Uterus (tissue), 4 donors: ENCODE data around the gene EIF4EBP2. TPM values are rescaled to one million over a fixed set of nuclear protein-coding genes. Genes with fewer than 3 reads are reported as not detected.

Experiments used
- DNase-seq, 2 donors: peaks; one replicate each; pipeline ENCODE4 v3.0.0-alpha.2; 2019 to 2020
- H3K27ac ChIP-seq, 2 donors: fragments of 200-600 bp; sonication (generic); 1 replicate in 1 of 2; 2 replicates in 1 of 2; pipeline ENCODE4 v1.5.1; 2016 to 2018
- H3K27me3 ChIP-seq, 2 donors: fragments of 200-600 bp; sonication (generic); one replicate each; pipeline ENCODE4 v1.5.1; 2018 to 2019; ENCODE audit warnings: control low read depth in 1 of 2
- H3K36me3 ChIP-seq, 2 donors: fragments of 200-600 bp; sonication (generic); one replicate each; pipeline ENCODE4 v1.5.1; 2019; ENCODE audit warnings: control low read depth in 1 of 2
- H3K4me1 ChIP-seq, 2 donors: fragments of 200-600 bp; sonication (generic); one replicate each; pipeline ENCODE4 v1.5.1; 2018 to 2019; ENCODE audit warnings: control low read depth in 1 of 2
- H3K4me3 ChIP-seq, 2 donors: fragments of 200-600 bp; sonication (generic); 1 replicate in 1 of 2; 2 replicates in 1 of 2; pipeline ENCODE4 v1.5.1; 2018 to 2019; ENCODE audit warnings: mild to moderate bottlenecking in 1 of 2
- H3K9me3 ChIP-seq, 2 donors: fragments of 200-600 bp; sonication (generic); one replicate each; pipeline ENCODE4 v1.5.1; 2019; ENCODE audit warnings: control low read depth in 1 of 2
- POLR2A ChIP-seq, 2 donors: fragments of 450-650 bp; IDR thresholded peaks; one replicate each; pipeline ENCODE4 v1.6.1; 2016; ENCODE audit warnings: antibody characterized with exemption in 2 of 2, mild to moderate bottlenecking in 1 of 2, moderate library complexity in 1 of 2
- intact Hi-C: fragments of 100-400 bp; cut with DNase I; formaldehyde crosslinking; loops from one replicate; pipeline ENCODE4 v1.15.1; 2023; ENCODE audit warnings: low total_unique reads
- total RNA-seq, 4 donors: library from RNA; depleted of rRNA in 3 of 4; stranded (reverse); fragments of >200 nt in 3 of 4; gene quantifications; one replicate each; pipeline versions ENCODE4 v1.1.0 to v1.2.4, GENCODE V29; 2014 to 2023
- TF ChIP-seq, protein P1 (sequence below), 4 experiments: fragments of 200-600 bp in 2 of 4; fragments of 450-650 bp in 2 of 4; sonication (generic) in 2 of 4; IDR thresholded peaks; one replicate each; pipeline ENCODE4 v1.5.1; 2016 to 2019; ENCODE audit warnings: antibody characterized with exemption in 4 of 4, mild to moderate bottlenecking in 2 of 4, moderate library complexity in 1 of 4
- donor health status: DM: yes; HTN: yes; CAD: no.

Gene EIF4EBP2
- total RNA-seq, 4 donors from 2014 or later: 26.9 to 70.3 (median 46.3) TPM

DNA sequence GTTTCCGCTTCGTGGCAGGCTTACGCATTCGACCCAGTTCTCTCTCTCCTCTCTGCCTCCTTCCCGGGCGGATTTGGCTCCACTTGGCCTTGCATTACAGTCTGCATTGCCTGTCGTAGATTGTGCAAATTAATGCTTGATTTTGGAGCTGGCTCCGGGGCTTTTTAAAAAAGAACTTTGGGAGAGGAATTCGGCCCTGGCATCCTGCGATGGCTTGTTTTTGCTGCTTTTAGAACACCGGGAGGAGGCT is 767 bp downstream of the EIF4EBP2 start:
- intact Hi-C loops: no loop called here
- DNase-seq: no peak
- no peak for TF ChIP-seq POLR2A (IDR thresholded peaks at IDR 0.05)
- TF ChIP-seq, protein P1, sequence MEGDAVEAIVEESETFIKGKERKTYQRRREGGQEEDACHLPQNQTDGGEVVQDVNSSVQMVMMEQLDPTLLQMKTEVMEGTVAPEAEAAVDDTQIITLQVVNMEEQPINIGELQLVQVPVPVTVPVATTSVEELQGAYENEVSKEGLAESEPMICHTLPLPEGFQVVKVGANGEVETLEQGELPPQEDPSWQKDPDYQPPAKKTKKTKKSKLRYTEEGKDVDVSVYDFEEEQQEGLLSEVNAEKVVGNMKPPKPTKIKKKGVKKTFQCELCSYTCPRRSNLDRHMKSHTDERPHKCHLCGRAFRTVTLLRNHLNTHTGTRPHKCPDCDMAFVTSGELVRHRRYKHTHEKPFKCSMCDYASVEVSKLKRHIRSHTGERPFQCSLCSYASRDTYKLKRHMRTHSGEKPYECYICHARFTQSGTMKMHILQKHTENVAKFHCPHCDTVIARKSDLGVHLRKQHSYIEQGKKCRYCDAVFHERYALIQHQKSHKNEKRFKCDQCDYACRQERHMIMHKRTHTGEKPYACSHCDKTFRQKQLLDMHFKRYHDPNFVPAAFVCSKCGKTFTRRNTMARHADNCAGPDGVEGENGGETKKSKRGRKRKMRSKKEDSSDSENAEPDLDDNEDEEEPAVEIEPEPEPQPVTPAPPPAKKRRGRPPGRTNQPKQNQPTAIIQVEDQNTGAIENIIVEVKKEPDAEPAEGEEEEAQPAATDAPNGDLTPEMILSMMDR (IDR thresholded peaks at IDR 0.05): no peak
- H3K9me3 ChIP-seq: no peaks in the 10 kb centered on the region
- H3K36me3 ChIP-seq: no peaks in the 10 kb centered on the region
- H3K4me3 ChIP-seq: peak overlapping the region; percentile 62 to 92
- peak overlapping the region; percentile 97 for H3K27ac ChIP-seq
- H3K4me1 ChIP-seq: peaks cover 0 to 8% of the 10 kb centered on the region in 2 donors
- H3K27me3 ChIP-seq: no peaks in the 10 kb centered on the region

DNA sequence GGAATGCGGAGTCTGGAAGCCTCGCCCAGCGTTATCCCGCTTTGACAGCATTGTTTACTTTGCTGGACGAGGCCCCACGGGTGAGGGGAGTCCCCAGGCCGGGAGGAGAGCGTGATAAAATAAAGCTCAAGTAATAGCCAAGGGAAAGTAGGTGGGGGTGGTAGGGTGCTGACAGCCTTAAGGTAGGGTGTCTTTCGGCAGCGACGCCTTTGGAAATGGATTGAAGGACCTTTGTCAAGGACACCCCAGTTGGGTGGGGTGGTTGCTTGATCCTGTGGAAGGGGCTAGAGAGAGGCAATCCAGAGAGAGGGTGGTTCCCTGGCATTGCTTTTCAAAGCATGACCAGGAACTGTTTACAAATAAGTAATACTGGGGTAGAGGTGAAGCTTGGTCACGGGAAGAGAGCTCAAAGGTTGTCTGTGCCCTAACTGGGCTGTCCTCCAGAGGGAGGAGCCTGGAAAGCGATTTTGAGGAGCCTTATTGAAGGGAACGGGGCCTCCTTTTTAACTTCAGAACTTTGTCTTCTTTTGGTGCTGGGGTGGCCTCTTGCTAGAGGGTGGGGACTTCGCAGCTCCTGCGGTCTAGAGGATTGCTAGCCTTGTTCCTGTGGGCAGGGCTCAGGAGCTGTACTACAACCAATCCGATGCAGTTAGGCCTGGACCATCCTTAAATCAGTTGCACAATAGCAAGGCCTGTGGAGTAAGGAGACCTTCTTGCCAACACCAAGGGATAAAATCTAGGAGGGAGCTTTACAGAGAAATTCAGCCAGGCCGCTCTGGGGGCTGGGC is 1.3 kb downstream of the EIF4EBP2 start:
- intact Hi-C loops: no loop called here
- peak; percentile 84 to 93 for DNase-seq
- Histone ChIP-seq H3K4me3 (peak overlapping the region; percentile 62 to 92), H3K36me3 (no peaks in the 10 kb centered on the region), H3K9me3 (no peaks in the 10 kb centered on the region), H3K4me1 (peaks cover 0 to 8% of the 10 kb centered on the region in 2 donors), H3K27me3 (no peaks in the 10 kb centered on the region), H3K27ac (peak overlapping the region; percentile 97)
- peak; percentile 66 to 87 for TF ChIP-seq POLR2A (IDR thresholded peaks at IDR 0.05)
- TF ChIP-seq, protein P1 (IDR thresholded peaks at IDR 0.05): no peak

GRCh38 chr10:70409772-70410171 is 5.8 kb downstream of the EIF4EBP2 start:
- Histone ChIP-seq H3K27me3 (no peaks in the 10 kb centered on the region), H3K4me1 (peaks cover 4 to 8% of the 10 kb centered on the region in 2 donors), H3K4me3 (no peak overlapping the region), H3K36me3 (no peaks in the 10 kb centered on the region), H3K27ac (no peak overlapping the region), H3K9me3 (no peaks in the 10 kb centered on the region)
- intact Hi-C loops: no loop called here
- TF ChIP-seq, protein P1 (IDR thresholded peaks at IDR 0.05): no peak
- TF ChIP-seq POLR2A (IDR thresholded peaks at IDR 0.05): no peak
- no peak for DNase-seq

DNA sequence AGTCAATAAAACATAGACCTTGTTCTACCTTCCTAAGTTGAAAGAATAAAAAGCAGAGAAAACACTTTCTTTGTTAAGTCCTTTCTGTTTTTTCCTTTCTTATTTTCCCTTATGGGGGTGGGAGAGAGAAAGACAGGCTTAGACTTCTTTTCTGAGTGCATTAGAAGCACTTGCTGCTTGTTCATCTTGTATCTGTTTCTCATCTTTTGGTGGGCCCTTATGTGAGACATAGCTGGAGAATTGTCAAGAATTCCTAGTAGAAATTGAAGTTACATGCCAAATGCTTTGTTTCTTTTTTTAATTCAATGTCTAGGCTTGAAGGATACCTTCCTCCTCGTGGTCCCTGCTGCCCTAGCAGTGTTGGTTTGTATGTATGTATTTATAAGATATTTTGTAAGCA is 6.7 kb downstream of the EIF4EBP2 start:
- Histone ChIP-seq H3K4me3 (no peak overlapping the region), H3K36me3 (no peaks in the 10 kb centered on the region), H3K4me1 (peaks cover 4 to 8% of the 10 kb centered on the region in 2 donors), H3K9me3 (no peaks in the 10 kb centered on the region), H3K27ac (no peak overlapping the region), H3K27me3 (no peaks in the 10 kb centered on the region)
- DNase-seq: no peak
- TF ChIP-seq, protein P1 (IDR thresholded peaks at IDR 0.05): no peak
- no peak for TF ChIP-seq POLR2A (IDR thresholded peaks at IDR 0.05)
- intact Hi-C loops: no loop called here

GRCh38 chr10:70412356-70412755 is 8.4 kb downstream of the EIF4EBP2 start:
- TF ChIP-seq POLR2A (IDR thresholded peaks at IDR 0.05): no peak
- TF ChIP-seq, protein P1 (IDR thresholded peaks at IDR 0.05): no peak
- intact Hi-C loops: no loop called here
- H3K4me1 ChIP-seq: peaks cover 0 to 4% of the 10 kb centered on the region in 2 donors

More at GRCh38 chr10:70412356-70412755, 8.4 kb downstream of the EIF4EBP2 start:
- Histone ChIP-seq H3K9me3 (no peaks in the 10 kb centered on the region), H3K27me3 (no peaks in the 10 kb centered on the region), H3K27ac (no peak overlapping the region), H3K4me3 (no peak overlapping the region), H3K36me3 (no peaks in the 10 kb centered on the region)
- no peak for DNase-seq
